Forelimb muscle (tissue), 1 donor: ENCODE results near the gene BTN2A1. TPM values are rescaled to one million over a fixed set of nuclear protein-coding genes. Genes with fewer than 3 reads are reported as not detected.
"Not testable (repeated sequence)": the region's sequence is repeated elsewhere in the genome, so short reads cannot be mapped to it uniquely, and the experiment has no call there.

ENCODE experiments used
- DNase-seq: peaks from one replicate; pipeline ENCODE4 v3.0.0-alpha.2; 2013; ENCODE audit warnings: low read depth
- polyA plus RNA-seq: library from polyadenylated mRNA; unstranded; fragments of 120-200 nt; gene quantifications from one replicate; pipeline ENCODE4 v1.2.1, GENCODE V29; 2013; ENCODE audit not compliant: insufficient read length

The BTN2A1 gene
- 27.5 TPM for polyA plus RNA-seq

DNA sequence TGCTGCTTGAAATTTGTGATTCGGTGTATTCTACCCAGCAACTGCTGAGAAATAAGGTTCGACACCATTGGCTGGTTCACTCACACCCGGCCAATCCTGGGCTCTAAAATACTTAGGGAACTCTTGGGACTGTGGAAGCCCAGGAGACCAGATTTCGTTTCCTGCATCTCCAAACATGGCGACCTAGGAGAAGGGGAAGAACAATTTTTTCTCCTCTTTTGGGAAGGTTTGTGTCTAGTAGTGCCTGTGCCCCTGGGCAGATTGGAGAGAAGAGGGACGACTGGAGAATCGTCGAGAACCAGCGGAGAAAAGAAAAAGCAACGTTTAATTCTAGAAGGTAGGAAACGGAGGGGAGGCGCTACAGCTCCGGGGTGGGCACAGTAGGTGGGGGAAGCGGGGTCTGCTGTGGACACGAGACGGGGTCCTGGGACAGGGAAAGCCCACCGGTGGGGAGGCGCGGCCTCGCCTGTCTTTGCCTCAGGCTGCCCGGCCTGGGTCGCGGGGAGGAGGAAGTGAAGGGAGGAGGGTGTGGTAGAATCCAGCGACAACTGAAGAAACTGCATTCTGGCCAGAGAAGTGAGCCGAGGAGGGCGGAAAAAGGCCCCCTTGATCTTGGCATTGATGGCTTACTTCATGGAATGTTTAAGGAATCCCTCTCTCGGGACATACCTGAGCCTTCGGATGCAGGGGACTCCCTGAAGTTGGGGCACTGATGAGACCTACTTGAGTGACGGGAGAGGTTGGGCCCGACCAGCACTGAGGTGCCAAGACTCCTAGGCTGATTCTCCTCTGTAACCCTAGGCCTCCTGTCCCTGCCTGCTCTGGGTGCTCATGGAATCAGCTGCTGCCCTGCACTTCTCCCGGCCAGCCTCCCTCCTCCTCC, at the start of gene BTN2A1:
TSS of gene BTN2A1 (plus strand) at position 150 of the 883 bp plus-strand sequence. CDS start at position 832, 682 bp downstream.
- peak; percentile 97 for DNase-seq

- no peak for DNase-seq
Observed at GRCh38 chr6:26408828-26409730, 48.7 kb upstream of the BTN2A1 start.

- no peak for DNase-seq
Observed at GRCh38 chr6:26411751-26412150, 46.0 kb upstream of the BTN2A1 start.

DNA sequence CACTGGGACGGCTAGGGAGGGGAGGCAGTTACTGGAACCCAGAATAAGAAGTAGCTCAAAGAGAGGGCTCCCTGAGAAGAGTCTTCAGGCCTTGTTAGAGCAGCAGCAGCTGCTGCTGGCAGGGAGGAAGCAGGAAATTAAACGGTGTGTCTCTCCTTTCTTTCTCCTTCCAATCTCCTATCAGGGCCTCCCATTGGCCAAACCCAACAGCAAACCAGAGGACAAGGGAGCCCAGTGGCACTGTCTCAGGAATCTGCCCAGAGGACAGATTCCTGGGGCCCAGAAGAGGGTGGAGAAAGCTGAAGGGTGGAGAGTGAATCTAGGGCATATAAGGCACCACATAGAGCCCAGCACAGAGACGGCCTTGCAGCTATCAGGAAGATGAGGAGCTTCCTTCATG, 45.5 kb upstream of the BTN2A1 start:
- no peak for DNase-seq

- DNase-seq = no peak
Observed at GRCh38 chr6:26412954-26413353, 44.8 kb upstream of the BTN2A1 start.

GRCh38 chr6:26414281-26414680, 43.5 kb upstream of the BTN2A1 start:
- DNase-seq = no peak

DNA sequence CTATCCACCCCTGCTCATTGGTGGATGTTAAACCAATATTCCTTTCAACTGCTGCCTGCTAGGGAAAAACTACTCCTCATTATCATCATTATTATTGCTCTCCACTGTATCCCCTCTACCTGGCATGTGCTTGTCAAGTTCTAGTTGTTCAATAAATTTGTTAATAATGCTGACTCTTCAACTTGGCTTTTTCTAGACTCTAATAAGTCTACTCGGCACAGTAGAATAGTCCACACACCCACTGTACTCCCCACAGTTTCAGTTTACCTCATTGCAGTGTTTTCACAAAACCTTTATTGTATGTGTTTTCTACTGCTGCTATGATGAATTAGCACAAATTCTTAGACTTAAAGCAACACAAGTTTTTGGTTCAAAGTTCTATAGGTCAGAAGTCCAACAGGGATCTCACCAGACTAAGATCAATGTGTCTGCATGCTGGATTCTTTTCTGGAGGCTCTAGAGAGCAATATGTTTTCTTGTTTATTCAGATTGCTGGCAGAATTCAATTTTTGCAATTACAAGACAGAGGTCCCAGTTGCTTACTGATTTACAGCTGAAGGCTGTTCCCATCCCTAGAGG, 42.6 kb upstream of the BTN2A1 start:
- DNase-seq = no peak

DNA sequence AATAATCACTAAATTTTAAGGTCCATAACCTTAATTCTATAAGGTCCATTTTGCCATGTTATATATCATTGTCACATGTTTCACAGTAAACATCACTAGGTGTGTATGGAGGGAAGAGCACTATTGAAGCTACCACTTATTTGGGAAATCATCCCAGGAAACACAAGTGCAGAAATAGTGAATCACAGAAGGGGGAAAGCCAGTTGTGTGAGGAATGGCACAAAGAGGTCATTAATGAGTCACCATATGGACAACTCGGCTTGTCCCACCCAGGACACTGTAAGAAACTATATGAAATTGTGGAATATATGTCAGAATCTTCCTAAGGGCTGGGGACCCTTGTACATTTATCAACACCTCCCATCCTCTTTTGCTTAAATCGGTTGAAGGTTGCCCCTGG, 42.0 kb upstream of the BTN2A1 start:
- DNase-seq = no peak

GRCh38 chr6:26416288-26416687, 41.5 kb upstream of the BTN2A1 start:
- no peak for DNase-seq

GRCh38 chr6:26418077-26418476, 39.7 kb upstream of the BTN2A1 start:
- not testable (repeated sequence) for DNase-seq

DNA sequence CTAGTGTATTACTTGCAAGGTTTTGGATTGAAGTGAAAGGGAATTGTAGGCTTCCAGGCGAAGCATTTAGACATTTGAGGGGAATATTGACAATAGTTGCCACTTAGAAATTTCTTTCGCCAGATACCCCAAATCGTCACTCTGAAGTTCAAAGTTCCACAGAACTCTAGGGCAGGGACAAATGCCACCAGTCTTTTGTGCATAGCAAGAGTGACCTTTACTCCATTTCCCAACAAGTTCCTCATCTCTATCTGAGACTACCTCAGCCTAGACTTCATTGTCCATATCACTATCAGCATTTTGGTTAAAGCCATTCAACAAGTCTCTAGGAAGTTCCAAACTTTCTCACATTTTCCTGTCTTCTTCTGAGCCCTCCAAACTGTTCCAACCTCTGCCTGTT, 39.0 kb upstream of the BTN2A1 start:
- DNase-seq = not testable (repeated sequence)

GRCh38 chr6:26420688-26421171, 37.0 kb upstream of the BTN2A1 start:
- no peak for DNase-seq

DNA sequence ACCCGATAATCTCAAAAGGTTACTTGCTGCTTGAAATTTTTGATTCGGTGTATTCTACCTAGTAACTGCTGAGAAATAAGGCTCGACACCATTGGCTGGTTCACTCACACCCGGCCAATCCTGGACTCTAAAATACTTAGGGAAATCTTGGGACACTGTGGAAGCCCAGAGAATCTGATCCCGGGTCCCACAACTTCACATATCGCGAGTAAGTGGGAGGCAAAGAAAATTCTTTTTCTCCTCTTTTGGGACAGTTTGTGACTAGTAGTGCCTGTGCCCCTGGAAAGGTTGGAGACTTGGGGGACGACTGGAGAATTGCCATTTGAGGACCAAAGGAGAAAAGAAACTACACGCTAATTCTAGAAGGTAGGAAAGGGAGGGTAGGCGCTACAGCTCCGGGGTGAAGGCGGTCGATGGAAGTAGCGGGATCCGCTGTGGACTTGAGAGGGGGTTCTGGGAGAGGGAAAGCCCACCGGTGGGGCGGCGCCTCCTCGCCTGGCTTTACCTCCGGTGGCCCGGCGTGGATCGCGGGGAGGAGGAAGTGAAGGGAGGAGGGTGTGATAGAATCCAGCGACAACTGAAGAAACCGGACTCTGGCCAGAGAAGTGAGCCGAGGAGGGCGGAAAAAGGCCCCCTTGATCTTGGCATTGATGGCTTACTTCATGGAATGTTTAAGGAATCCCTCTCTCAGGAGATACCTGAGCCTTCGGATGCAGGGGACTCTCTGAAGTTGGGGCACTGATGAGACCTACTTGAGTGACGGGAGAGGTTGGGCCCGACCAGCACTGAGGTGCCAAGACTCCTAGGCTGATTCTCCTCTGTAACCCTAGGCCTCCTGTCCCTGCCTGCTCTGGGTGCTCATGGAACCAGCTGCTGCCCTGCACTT, 36.3 kb upstream of the BTN2A1 start:
- DNase-seq = peak; percentile 91

DNA sequence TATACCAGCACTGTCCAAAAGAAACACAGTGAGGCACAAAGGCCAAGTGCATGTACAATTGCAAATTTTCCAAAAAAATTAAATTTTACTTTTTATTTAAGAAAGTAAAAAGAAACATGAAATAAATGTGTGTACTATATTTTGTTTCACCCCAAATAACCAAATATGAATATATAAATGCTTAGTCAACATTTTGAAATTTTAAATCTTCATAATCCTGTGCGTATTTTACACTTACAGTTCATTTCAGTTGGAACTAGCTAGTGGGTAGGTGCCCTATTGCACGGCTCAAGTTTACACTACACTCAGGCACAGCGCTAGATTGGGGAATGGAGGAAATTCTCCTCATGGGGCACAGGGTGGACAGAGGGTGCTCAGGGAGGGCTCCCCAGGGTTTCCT, 35.4 kb upstream of the BTN2A1 start:
- DNase-seq = no peak

DNA sequence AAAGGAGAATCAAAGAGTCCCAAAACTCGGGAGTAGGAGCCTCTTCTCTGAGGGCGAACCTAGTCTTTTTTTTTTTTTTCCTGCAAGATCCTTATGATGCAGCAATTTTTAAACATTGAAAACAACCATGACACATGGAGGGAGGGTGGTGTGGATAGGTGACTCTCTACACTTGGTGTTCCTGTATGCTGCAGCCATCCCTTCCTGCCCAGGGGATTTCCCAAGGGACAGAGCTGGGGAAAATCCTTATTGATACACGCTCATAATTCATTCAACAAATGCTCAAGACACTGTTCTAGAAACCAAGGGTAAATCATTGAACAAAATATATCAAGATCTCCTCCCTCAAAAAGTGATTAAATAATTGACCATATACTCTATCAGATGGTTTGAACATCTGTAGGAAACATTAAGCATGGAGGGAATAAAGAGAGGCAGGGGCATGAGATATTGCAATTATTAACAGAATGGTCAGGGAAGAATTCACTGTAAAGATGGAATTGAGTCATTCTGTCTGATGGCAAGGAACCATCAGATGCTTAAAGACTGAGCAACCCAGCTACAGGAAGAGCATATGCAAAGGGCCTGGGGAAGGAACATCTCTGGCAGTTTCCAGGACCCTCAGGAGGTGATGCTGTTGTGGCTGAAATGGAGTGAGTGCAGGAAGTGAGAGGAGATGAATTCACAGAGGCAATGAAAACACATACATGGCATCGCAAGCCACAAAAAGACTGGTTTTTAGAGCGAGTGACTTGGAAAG, 30.9 kb upstream of the BTN2A1 start:
- DNase-seq = no peak

DNA sequence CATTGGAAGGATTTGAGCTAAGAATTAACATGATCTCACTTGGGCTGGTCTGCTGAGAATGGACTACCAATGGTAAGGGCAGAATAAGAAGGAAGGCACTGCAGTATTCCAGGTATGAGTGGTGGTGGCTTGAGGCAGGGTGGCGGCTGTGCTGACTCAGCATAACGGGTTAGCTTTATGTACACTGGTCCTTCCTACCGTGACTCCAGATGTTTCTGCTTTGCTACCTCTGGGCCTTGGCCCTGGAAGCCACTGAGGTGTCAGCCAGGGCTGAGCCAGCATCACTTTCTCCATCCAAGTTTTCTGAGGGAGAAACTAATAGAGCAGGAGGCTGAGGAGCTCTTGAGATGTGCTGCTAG, 30.3 kb upstream of the BTN2A1 start:
- DNase-seq = no peak

GRCh38 chr6:26428206-26428605, 29.5 kb upstream of the BTN2A1 start:
- DNase-seq = no peak

- DNase-seq = no peak
Observed at GRCh38 chr6:26430787-26431186, 27.0 kb upstream of the BTN2A1 start.

DNA sequence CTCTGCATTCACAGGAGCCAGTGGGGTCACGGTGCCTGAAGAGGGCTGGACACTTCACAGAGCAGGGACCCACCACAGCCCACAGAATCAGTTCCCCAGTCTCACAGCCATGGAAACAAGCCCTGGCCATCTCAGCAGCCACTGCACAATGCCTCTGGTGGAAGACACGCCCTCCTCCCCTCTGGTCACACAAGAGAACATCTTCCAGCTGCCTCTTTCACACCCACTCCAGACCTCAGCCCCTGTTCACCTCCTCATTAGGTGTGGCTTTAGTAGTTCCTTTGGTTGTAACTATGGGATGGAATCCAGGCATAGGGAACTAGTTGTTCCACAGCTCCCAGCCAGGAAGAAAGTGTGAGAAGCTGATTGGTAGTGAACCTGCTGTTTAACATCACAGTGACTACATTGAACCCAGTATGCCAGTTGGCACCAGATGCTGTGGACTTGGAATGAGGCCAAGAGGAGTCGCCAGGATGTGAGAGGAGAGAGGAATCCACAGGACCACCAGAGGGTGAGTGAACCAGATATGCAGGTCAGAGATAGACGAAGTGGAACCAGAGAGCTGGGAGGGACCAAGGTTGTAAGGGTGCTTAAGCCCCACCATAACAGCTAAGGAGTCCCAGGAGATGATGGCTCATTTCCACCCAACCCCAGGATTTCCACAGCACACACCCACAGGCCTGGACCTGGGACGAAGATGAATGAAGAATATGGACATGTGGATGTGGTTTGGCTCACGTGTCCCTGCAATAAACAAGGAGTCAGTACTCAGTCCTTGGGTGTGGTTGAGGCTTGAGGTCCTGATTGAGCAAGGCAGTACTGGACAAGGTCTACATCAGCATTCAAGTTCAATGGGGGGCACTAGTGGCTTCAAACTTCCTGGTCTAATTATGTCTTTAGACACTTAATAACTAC, 26.2 kb upstream of the BTN2A1 start:
- DNase-seq = no peak
